IMR-90 (cell line): Measurements from ENCODE around the gene IL17B. TPM values are rescaled to one million over a fixed set of nuclear protein-coding genes. Genes with fewer than 3 reads are reported as not detected.

ENCODE experiments used
- ATAC-seq: fragments of 200-7000 bp; cut with Tn5 transposase; 2 replicates; pipeline ENCODE4 v1.9.1; 2020; ENCODE audit warnings: low read depth, mild to moderate bottlenecking, moderate library complexity
- BruUV-seq: library from RNA; stranded (reverse); fragments of 400-500 nt; replicated peaks from 2 replicates; lab custom pipeline; 2021; lab: Mats Ljungman, UMichigan
- CTCF ChIA-PET: fragments of 300-600 bp; formaldehyde crosslinking; extraction: SDS; loops from one replicate; lab custom pipeline; 2021; ENCODE audit warnings: antibody characterized with exemption; lab: Yijun Ruan, JAX
- POLR2A ChIA-PET: fragments of 300-600 bp; sonication (Branson Sonifier 250); formaldehyde crosslinking; loops from one replicate; lab custom pipeline; 2022; ENCODE audit warnings: antibody characterized with exemption; ENCODE audit not compliant: unreplicated experiment; lab: Charles Lee
- DNase-seq: peaks from one replicate; pipeline ENCODE4 v3.0.0; 2013
- H2AFZ ChIP-seq: replicated peaks from 2 replicates; pipeline ENCODE3; 2013; ENCODE audit warnings: low read length, mild to moderate bottlenecking; ENCODE audit not compliant: poor library complexity
- H2AK5ac ChIP-seq: 2 replicates; pipeline ENCODE4 v1.6.1; 2013; ENCODE audit warnings: low read depth, low read length, inconsistent platforms
- H2AK9ac ChIP-seq: replicated peaks from 2 replicates; pipeline ENCODE3; 2013; ENCODE audit warnings: mild to moderate bottlenecking, low read depth, low read length, moderate library complexity; ENCODE audit not compliant: poor library complexity
- H2BK120ac ChIP-seq: 2 replicates; pipeline ENCODE4 v1.6.1; 2013; ENCODE audit warnings: low read depth, low read length, inconsistent platforms
- H2BK15ac ChIP-seq: 3 replicates; pipeline ENCODE4 v1.6.1; 2013; ENCODE audit warnings: low read depth, low read length, inconsistent platforms
- H2BK20ac ChIP-seq: 2 replicates; pipeline ENCODE4 v1.6.1; 2013; ENCODE audit warnings: low read depth, mild to moderate bottlenecking, inconsistent platforms, low read length, moderate library complexity
- H2BK5ac ChIP-seq: 2 replicates; pipeline ENCODE4 v1.6.1; 2013; ENCODE audit warnings: mild to moderate bottlenecking, low read depth, low read length, inconsistent platforms; ENCODE audit not compliant: poor library complexity, severe bottlenecking
- H3K14ac ChIP-seq: replicated peaks from 2 replicates; pipeline ENCODE4 v1.6.1; 2013; ENCODE audit warnings: low read depth, low read length, inconsistent platforms
- H3K18ac ChIP-seq: 2 replicates; pipeline ENCODE4 v1.6.1; 2013; ENCODE audit warnings: low read depth, low read length, control low read depth
- H3K23ac ChIP-seq: 2 replicates; pipeline ENCODE4 v1.6.1; 2013; ENCODE audit warnings: low read depth, low read length, inconsistent platforms
- H3K27ac ChIP-seq: 2 replicates; pipeline ENCODE4 v1.5.1; 2013; ENCODE audit warnings: mild to moderate bottlenecking, control low read depth, low read length; ENCODE audit not compliant: insufficient read depth
- H3K27me3 ChIP-seq: 2 replicates; pipeline ENCODE4 v1.6.1; 2013; ENCODE audit warnings: low read length; ENCODE audit not compliant: control insufficient read depth, insufficient read depth
- H3K36me3 ChIP-seq: 2 replicates; pipeline ENCODE4 v1.6.1; 2013; ENCODE audit warnings: low read length, mixed read lengths; ENCODE audit not compliant: control insufficient read depth, insufficient read depth
- H3K4ac ChIP-seq: 2 replicates; pipeline ENCODE4 v1.6.1; 2013; ENCODE audit warnings: low read depth, low read length, inconsistent platforms
- H3K4me1 ChIP-seq: 2 replicates; pipeline ENCODE4 v1.6.1; 2013; ENCODE audit warnings: low read length, mixed read lengths; ENCODE audit not compliant: control insufficient read depth, insufficient read depth
- H3K4me2 ChIP-seq: 2 replicates; pipeline ENCODE4 v1.6.1; 2013; ENCODE audit warnings: low read depth, mild to moderate bottlenecking, control low read depth, low read length, moderate library complexity
- H3K4me3 ChIP-seq: 2 replicates; pipeline ENCODE4 v1.5.1; 2013; ENCODE audit warnings: low read depth, mild to moderate bottlenecking, control low read depth, low read length, moderate library complexity; ENCODE audit not compliant: insufficient read depth
- H3K56ac ChIP-seq: 2 replicates; pipeline ENCODE4 v1.6.1; 2013; ENCODE audit warnings: low read length, inconsistent platforms; ENCODE audit not compliant: insufficient read depth; ENCODE audit errors: extremely low read depth
- H3K79me1 ChIP-seq, 2 experiments: 2 replicates each; pipeline ENCODE4 v1.6.1; 2013; ENCODE audit warnings: low read length in 2 of 2, inconsistent platforms in 1 of 2, low read depth in 1 of 2
- H3K9ac ChIP-seq: 2 replicates; pipeline ENCODE4 v1.6.1; 2013; ENCODE audit warnings: low read depth, low read length, control low read depth
- H3K9me1 ChIP-seq: 2 replicates; pipeline ENCODE4 v1.6.1; 2013; ENCODE audit warnings: low read length, inconsistent platforms; ENCODE audit not compliant: insufficient read depth
- H3K9me3 ChIP-seq: 2 replicates; pipeline ENCODE4 v1.6.1; 2013; ENCODE audit warnings: low read length; ENCODE audit not compliant: control insufficient read depth, insufficient read depth
- H4K20me1 ChIP-seq: 2 replicates; pipeline ENCODE4 v1.6.1; 2013; ENCODE audit warnings: low read length, inconsistent platforms; ENCODE audit not compliant: insufficient read depth
- H4K5ac ChIP-seq: 2 replicates; pipeline ENCODE4 v1.6.1; 2013; ENCODE audit warnings: mild to moderate bottlenecking, low read depth, low read length, control low read depth
- H4K8ac ChIP-seq, 2 experiments: 2 replicates each; pipeline ENCODE4 v1.6.1; 2013; ENCODE audit warnings: low read depth in 2 of 2, low read length in 2 of 2, control low read depth in 1 of 2, inconsistent platforms in 1 of 2
- H4K91ac ChIP-seq: 2 replicates; pipeline ENCODE4 v1.6.1; 2013; ENCODE audit warnings: low read depth, low read length, inconsistent platforms; ENCODE audit not compliant: insufficient read depth
- BHLHE40 ChIP-seq: fragments of 150-350 bp; IDR thresholded peaks from 2 replicates; pipeline ENCODE4 v1.6.1; 2016; ENCODE audit warnings: mild to moderate bottlenecking, low read depth, low read length
- CEBPB ChIP-seq: IDR thresholded peaks from 2 replicates; pipeline ENCODE4 v1.6.1; 2012; ENCODE audit warnings: low read depth, low read length, improper control_type of control experiment
- CHD1 ChIP-seq: IDR thresholded peaks from 2 replicates; pipeline ENCODE4 v1.6.1; 2012; ENCODE audit warnings: low read depth, low read length, improper control_type of control experiment
- FOS ChIP-seq: fragments of 150-350 bp; IDR thresholded peaks from 2 replicates; pipeline ENCODE4 v1.6.1; 2016; ENCODE audit warnings: low read depth, low read length
- MAFK ChIP-seq: IDR thresholded peaks from 2 replicates; pipeline ENCODE4 v1.6.1; 2012; ENCODE audit warnings: low read depth, low read length, improper control_type of control experiment
- MAZ ChIP-seq: IDR thresholded peaks from 2 replicates; pipeline ENCODE4 v1.6.1; 2012; ENCODE audit warnings: low read depth, mild to moderate bottlenecking, low read length, improper control_type of control experiment, moderate library complexity, borderline replicate concordance
- MXI1 ChIP-seq: IDR thresholded peaks from 2 replicates; pipeline ENCODE4 v1.6.1; 2012; ENCODE audit warnings: low read depth, mild to moderate bottlenecking, low read length, moderate library complexity, borderline replicate concordance
- NFE2L2 ChIP-seq: fragments of 150-350 bp; IDR thresholded peaks from 2 replicates; pipeline ENCODE4 v1.6.1; 2016; ENCODE audit warnings: low read depth, mild to moderate bottlenecking, low read length
- POLR2A ChIP-seq: IDR thresholded peaks from 2 replicates; pipeline ENCODE4 v1.6.1; 2012; ENCODE audit warnings: mild to moderate bottlenecking, low read depth, low read length
- RAD21 ChIP-seq: IDR thresholded peaks from 2 replicates; pipeline ENCODE4 v1.6.1; 2012; ENCODE audit warnings: low read length, improper control_type of control experiment
- RCOR1 ChIP-seq: IDR thresholded peaks from 2 replicates; pipeline ENCODE4 v1.6.1; 2012; ENCODE audit warnings: mild to moderate bottlenecking, low read length, improper control_type of control experiment; ENCODE audit not compliant: insufficient replicate concordance
- RFX5 ChIP-seq: IDR thresholded peaks from 2 replicates; pipeline ENCODE4 v1.8.0; 2012; ENCODE audit warnings: low read depth, mild to moderate bottlenecking, low read length, moderate library complexity
- SMC3 ChIP-seq: fragments of 150-350 bp; IDR thresholded peaks from 2 replicates; pipeline ENCODE4 v1.6.1; 2016; ENCODE audit warnings: low read depth, mild to moderate bottlenecking, antibody characterized with exemption, low read length, moderate library complexity
- WGBS, 2 experiments: methylation state at CpG; one replicate each; pipeline versions ENCODE4 v1.1.5 to v1.1.7; 2013; ENCODE audit warnings: missing lambda C conversion rate in 2 of 2; ENCODE audit not compliant: insufficient read length in 1 of 2; ENCODE audit errors: extremely low coverage in 2 of 2; 5-methylcytosine and 5-hydroxymethylcytosine counted together
- dilution Hi-C: fragments of 300-500 bp; cut with HindIII; formaldehyde crosslinking; loops from one replicate; pipeline ENCODE4 v1.14.3; 2018; ENCODE audit warnings: low sequenced_read_pairs; ENCODE audit not compliant: unreplicated experiment
- in situ Hi-C: fragments of 300-500 bp; cut with MboI; formaldehyde crosslinking; loops from 3 replicates; pipeline ENCODE4 v1.14.3; 2019; ENCODE audit warnings: low sequenced_read_pairs, inconsistent platforms, mixed read lengths
- intact Hi-C: fragments of 100-400 bp; cut with micrococcal nuclease; formaldehyde crosslinking; loops from 2 replicates; pipeline ENCODE4 v1.10.0; 2022
- polyA plus RNA-seq, 3 experiments: library from polyadenylated mRNA; depleted of rRNA; stranded (reverse); fragments of >200 nt; gene quantifications; 2 replicates each; pipeline ENCODE4 v1.2.3, GENCODE V29; 2012; ENCODE audit warnings: low replicate concordance in 1 of 3
- total RNA-seq: library from RNA; depleted of rRNA; stranded (reverse); fragments of >200 nt; gene quantifications from 2 replicates; pipeline ENCODE4 v1.2.3, GENCODE V29; 2012
- TF ChIP-seq, protein P1 (sequence below): conservative IDR thresholded peaks from 2 replicates; pipeline ENCODE4 v1.5.1; 2012; ENCODE audit warnings: mild to moderate bottlenecking, low read depth, low read length, improper control_type of control experiment
- TF ChIP-seq, protein P2 (sequence below): fragments of 150-350 bp; IDR thresholded peaks from 2 replicates; pipeline ENCODE4 v1.6.1; 2016; ENCODE audit warnings: low read depth, mild to moderate bottlenecking, low read length, moderate library complexity, borderline replicate concordance
- TF ChIP-seq, protein P3 (sequence below): fragments of 150-350 bp; IDR thresholded peaks from 2 replicates; pipeline ENCODE4 v1.6.1; 2017; ENCODE audit warnings: mild to moderate bottlenecking, antibody characterized with exemption, low read length, low read depth

Gene IL17B
- total and polyA plus RNA-seq, 2 of the 4 experiments (the other 2 are of a cell fraction): 0.31 TPM; not detected in 1

DNA sequence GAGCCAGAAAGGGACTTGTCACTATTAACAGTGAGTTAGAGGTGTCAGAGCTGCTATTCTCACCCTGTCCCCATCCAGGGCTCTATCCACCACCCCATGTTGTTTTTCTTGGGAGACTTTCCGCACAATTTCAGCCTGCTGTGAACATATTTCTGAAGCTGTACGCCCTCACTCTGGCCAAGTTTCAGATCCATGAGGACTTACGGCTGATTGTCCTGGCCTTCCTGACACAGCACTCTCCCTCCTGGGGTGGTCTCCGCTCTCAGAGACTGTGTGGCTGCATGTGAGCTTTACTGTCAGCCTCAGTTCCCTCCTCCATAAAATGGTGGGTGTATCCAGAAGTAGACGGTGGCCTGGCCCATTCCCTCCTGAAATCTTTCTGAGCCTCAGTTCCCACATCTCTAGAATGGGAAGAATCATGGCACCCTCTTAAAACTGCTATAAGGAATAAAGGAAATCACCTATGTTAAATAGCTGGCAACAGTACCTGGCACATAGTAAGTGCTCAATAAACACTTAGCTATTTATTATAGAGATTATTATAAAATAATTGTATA, 804 bp upstream of the IL17B start:
- TF ChIP-seq RFX5 (no peak), RCOR1 (no peak), MXI1 (no peak), CHD1 (no peak), MAZ (no peak), RAD21 (no peak), NFE2L2 (no peak), MAFK (no peak), SMC3 (no peak), FOS (no peak), POLR2A (no peak), CEBPB (no peak), BHLHE40 (no peak)
- TF ChIP-seq, protein P1, sequence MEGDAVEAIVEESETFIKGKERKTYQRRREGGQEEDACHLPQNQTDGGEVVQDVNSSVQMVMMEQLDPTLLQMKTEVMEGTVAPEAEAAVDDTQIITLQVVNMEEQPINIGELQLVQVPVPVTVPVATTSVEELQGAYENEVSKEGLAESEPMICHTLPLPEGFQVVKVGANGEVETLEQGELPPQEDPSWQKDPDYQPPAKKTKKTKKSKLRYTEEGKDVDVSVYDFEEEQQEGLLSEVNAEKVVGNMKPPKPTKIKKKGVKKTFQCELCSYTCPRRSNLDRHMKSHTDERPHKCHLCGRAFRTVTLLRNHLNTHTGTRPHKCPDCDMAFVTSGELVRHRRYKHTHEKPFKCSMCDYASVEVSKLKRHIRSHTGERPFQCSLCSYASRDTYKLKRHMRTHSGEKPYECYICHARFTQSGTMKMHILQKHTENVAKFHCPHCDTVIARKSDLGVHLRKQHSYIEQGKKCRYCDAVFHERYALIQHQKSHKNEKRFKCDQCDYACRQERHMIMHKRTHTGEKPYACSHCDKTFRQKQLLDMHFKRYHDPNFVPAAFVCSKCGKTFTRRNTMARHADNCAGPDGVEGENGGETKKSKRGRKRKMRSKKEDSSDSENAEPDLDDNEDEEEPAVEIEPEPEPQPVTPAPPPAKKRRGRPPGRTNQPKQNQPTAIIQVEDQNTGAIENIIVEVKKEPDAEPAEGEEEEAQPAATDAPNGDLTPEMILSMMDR: no peak
- TF ChIP-seq, protein P2, sequence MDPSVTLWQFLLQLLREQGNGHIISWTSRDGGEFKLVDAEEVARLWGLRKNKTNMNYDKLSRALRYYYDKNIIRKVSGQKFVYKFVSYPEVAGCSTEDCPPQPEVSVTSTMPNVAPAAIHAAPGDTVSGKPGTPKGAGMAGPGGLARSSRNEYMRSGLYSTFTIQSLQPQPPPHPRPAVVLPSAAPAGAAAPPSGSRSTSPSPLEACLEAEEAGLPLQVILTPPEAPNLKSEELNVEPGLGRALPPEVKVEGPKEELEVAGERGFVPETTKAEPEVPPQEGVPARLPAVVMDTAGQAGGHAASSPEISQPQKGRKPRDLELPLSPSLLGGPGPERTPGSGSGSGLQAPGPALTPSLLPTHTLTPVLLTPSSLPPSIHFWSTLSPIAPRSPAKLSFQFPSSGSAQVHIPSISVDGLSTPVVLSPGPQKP: no peak
- TF ChIP-seq, protein P3, sequence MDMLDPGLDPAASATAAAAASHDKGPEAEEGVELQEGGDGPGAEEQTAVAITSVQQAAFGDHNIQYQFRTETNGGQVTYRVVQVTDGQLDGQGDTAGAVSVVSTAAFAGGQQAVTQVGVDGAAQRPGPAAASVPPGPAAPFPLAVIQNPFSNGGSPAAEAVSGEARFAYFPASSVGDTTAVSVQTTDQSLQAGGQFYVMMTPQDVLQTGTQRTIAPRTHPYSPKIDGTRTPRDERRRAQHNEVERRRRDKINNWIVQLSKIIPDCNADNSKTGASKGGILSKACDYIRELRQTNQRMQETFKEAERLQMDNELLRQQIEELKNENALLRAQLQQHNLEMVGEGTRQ: no peak
- no peaks in the 10 kb centered on the region for H3K27me3 ChIP-seq
- H3K79me1 ChIP-seq: peaks cover 0 to 5% of the 10 kb centered on the region in 2 experiments; a peak in 1 of 4 replicates
- in situ Hi-C loops: no loop called here
- H2BK5ac ChIP-seq: no peak overlapping the region
- H3K4me2 ChIP-seq: no peak overlapping the region
- POLR2A ChIA-PET: no interaction called here
- peaks cover 11% of the 10 kb centered on the region for H3K4me1 ChIP-seq
- CTCF ChIA-PET: interaction anchor here (3.2 kb wide), 1 partner anchor 54 kb away, joined by 19 read pairs; no protein-coding TSS in a partner anchor
- H3K4me3 ChIP-seq: no peak overlapping the region
- H3K4ac ChIP-seq: no peak overlapping the region
- H3K9me1 ChIP-seq: no peaks in the 10 kb centered on the region
- H3K14ac ChIP-seq: no peak overlapping the region
- H3K9ac ChIP-seq: no peak overlapping the region
- peak overlapping the region; percentile 67; the same call in 2 of the 3 replicates for H2BK15ac ChIP-seq
- no peak overlapping the region for H2BK120ac ChIP-seq
- dilution Hi-C loops: no loop called here
- H4K91ac ChIP-seq: 0 out of 2 replicates have a peak overlapping the region, but pooled peaks have one; percentile 15
- H3K23ac ChIP-seq: no peak overlapping the region
- no peak overlapping the region; a peak in 1 of 4 replicates for H4K8ac ChIP-seq
- no peak overlapping the region for H2AFZ ChIP-seq
- no peak overlapping the region for H3K56ac ChIP-seq
- WGBS, 2 experiments: 90% methylated on average over 2 of the region's 5 CpGs; no CpG with 5 or more reads in 1 of the 2 experiments
- no peak overlapping the region for H3K27ac ChIP-seq
- H4K5ac ChIP-seq: no peak overlapping the region
- intact Hi-C loops: no loop called here
- no peaks in the 10 kb centered on the region for H3K9me3 ChIP-seq
- no peaks in the 10 kb centered on the region for H4K20me1 ChIP-seq
- BruUV-seq: no TSS peak
- no peaks in the 10 kb centered on the region for H3K36me3 ChIP-seq
- no peak overlapping the region for H2AK9ac ChIP-seq
- no peak overlapping the region; the same call in 1 of the 2 replicates for H2BK20ac ChIP-seq
- ATAC-seq (no peak), DNase-seq (no peak)
- peak overlapping the region; percentile 14; the same call in 1 of the 2 replicates for H2AK5ac ChIP-seq
- H3K18ac ChIP-seq: no peak overlapping the region
